NB4 (cell line): Measurements from ENCODE around the gene CDK5RAP3.
"Not testable (repeated sequence)": the region's sequence is repeated elsewhere in the genome, so short reads cannot be mapped to it uniquely, and the experiment has no call there.

ENCODE experiments used
- MYC ChIP-seq: IDR thresholded peaks from 2 replicates; pipeline ENCODE4 v1.6.1; 2011; ENCODE audit warnings: low read depth, low read length
- TF ChIP-seq, protein P1 (sequence below): IDR thresholded peaks from one replicate; pipeline ENCODE4 v1.5.1; 2012; ENCODE audit warnings: low read depth, low read length

DNA sequence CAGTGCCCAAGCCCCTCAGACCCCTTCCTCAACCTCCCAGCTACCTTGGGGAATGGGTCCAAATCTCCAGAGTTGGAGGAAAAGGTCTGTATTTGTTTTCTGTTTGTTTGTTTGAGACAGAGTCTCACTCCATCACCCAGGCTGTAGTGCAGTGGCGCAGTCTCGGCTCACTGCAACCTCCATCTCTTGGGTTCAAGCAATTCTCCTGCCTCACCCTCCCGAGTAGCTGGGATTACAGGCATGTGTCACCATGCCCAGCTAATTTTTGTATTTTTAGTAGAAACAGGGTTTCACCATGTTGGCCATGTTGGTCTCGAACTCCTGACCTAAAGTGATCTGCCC lies 46.9 kb downstream of the CDK5RAP3 start:
- TF ChIP-seq, protein P1, sequence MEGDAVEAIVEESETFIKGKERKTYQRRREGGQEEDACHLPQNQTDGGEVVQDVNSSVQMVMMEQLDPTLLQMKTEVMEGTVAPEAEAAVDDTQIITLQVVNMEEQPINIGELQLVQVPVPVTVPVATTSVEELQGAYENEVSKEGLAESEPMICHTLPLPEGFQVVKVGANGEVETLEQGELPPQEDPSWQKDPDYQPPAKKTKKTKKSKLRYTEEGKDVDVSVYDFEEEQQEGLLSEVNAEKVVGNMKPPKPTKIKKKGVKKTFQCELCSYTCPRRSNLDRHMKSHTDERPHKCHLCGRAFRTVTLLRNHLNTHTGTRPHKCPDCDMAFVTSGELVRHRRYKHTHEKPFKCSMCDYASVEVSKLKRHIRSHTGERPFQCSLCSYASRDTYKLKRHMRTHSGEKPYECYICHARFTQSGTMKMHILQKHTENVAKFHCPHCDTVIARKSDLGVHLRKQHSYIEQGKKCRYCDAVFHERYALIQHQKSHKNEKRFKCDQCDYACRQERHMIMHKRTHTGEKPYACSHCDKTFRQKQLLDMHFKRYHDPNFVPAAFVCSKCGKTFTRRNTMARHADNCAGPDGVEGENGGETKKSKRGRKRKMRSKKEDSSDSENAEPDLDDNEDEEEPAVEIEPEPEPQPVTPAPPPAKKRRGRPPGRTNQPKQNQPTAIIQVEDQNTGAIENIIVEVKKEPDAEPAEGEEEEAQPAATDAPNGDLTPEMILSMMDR = not testable (repeated sequence)
- not testable (repeated sequence) for TF ChIP-seq MYC
